ENCODE measurements around the gene FHOD3. TPM values are rescaled to one million over a fixed set of nuclear protein-coding genes. Genes with fewer than 3 reads are reported as not detected.

FHOD3 gene
- total RNA-seq, 1 experiment from 2014 or later = 8.7 TPM

DNA sequence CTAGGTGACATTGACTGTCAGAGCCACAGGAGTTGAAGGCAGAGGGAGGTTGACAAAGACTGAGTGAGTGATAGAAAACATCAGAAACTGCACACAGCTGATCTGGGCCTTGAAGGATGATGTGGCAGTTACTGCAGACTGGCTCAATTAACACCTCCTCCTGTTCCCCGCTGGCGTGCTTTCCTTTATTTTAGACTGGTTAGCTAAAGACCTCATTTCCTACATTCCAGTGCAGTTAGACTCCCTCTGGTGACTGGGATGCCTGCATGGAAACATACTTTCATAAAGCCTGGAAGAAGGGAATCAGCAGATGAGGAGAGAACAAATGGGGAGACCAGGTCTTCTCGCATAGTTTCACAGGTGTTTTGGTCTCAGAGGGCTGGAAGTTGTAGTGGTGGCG, 524.2 kb downstream of the FHOD3 start:
- DNase-seq (ENCODE audit: low read depth) = no peak

DNA sequence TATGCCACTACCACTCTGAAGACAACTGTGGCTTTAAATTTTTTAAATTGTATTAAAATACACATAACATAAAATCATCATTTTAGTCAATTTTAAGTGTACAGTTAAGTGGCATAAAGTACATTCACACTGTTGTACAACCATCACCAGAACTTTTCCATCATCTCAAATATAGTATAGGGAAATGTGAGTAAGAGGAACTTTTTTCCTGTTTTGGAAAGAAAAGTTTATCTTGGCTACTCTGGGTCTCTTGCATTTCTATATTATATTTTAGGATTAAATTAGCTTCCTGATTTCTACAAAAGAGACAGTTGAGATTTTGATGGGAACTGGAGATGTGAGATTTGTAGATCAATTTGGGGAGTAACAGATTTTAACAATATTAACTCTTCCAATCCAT, 528.0 kb downstream of the FHOD3 start:
- no peak for DNase-seq (ENCODE audit: low read depth)

DNA sequence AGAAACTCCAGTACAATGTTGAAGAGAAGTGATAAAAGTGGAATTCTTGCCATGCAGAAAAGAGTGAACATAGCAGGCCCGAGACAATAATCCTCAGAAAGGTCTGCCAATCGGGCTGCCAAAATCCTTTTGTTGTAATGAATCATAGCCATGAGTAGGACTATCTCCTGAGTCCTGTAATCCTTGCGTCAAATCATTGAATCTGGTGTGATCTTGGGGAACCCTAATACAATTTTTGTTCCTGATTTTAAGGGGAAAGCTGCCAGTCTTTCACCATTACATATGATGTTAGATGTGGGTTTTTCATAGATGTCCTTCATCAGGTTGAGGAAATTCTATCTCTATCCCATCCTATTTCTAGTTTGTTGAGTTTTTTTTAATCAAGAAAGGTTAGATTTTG, 529.0 kb downstream of the FHOD3 start:
- DNase-seq (ENCODE audit: low read depth) = no peak

DNA sequence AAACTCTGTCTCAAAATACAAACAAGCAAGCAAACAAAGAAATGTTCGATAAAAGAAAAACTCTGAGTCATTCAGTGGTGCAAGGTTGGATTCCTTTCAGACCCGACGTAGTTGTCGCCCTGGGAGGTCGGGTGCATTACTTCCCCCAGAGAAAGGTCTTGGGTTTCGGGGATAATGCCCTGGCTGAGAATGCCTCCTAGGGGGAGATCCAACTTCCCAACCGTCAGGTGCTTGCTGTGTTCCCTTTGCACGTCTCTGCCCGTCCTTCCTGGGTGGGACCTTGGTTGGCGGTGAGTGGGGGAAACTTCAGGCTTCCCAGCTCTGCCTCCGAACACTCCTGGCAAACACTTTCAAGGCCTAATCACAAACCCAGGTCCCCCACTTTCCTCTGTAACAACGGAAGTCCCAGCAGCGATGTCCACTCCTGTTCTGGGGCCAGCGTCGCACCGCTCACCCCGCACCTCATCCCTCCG, 530.7 kb downstream of the FHOD3 start:
- peak; percentile 58 for DNase-seq (ENCODE audit: low read depth)

- DNase-seq (ENCODE audit: low read depth) = peak; percentile 83
Measured at GRCh38 chr18:36828630-36829361, 531.3 kb downstream of the FHOD3 start, which contains the start of the genes KIAA1328 and TPGS2. TSS of gene KIAA1328 (plus strand) at chr18:36829127. CDS start at chr18:36829139, 12 bp downstream. TSS of gene TPGS2 (minus strand) at chr18:36829002. CDS start at chr18:36828767, 235 bp downstream.

Other genes with a start within 250 kb of the FHOD3 start
- gene RPRD1A, start 230.2 kb upstream of the FHOD3 start, total RNA-seq (2014; rRNA removed) = 41.2 and 42.1 TPM in 2 replicates
- 110 and 113 TPM in 2 replicates for gene SLC39A6, start 168.4 kb upstream of the FHOD3 start, total RNA-seq (2014; rRNA removed)
- 44.6 and 48.2 TPM in 2 replicates for gene ELP2, start 167.8 kb upstream of the FHOD3 start, total RNA-seq (2014; rRNA removed)
- gene MOCOS, start 110.2 kb upstream of the FHOD3 start, total RNA-seq (2014; rRNA removed) = 4.2 and 5.7 TPM in 2 replicates